Measurements from ENCODE around the gene FERMT1. TPM values are rescaled to one million over a fixed set of nuclear protein-coding genes. Genes with fewer than 3 reads are reported as not detected.
A peak's percentile ranks its signal among the peaks of the same experiment; 100 is the strongest.

The FERMT1 gene
- total and polyA plus RNA-seq, 12 donors: 9.9 to 83.7 (median 32.2) TPM

- Histone ChIP-seq H3K36me3 (replicated peaks in 1 of 2) (peaks cover 0 to 18% of the 10 kb centered on the region in 2 donors), H3K4me3 (no peak overlapping the region), H3K27me3 (no peaks in the 10 kb centered on the region), H3K4me1 (replicated peaks in 1 of 2) (peaks cover 16 to 20% of the 10 kb centered on the region in 2 donors), H3K9me3 (replicated peaks in 1 of 3) (no peaks in the 10 kb centered on the region), H3K27ac (peak overlapping the region in 3 of 5 donors; percentile 71 to 88 (median 81))
- TF ChIP-seq POLR2A (IDR thresholded peaks at IDR 0.05) (peak in 1 of 2 donors; percentile 36), CTCF (IDR thresholded peaks at IDR 0.05) (no peak)
- DNase-seq: peak; percentile 80 to 96 (median 91)
- WGBS, 4 donors: 28 to 48% (median 34%) methylated on average over 2 of the region's 2 CpGs
- intact Hi-C loops (cut with DNase I): loop anchor here in 1 of 2 donors (10.0 kb wide), 1 partner anchor 556 kb away; no protein-coding TSS in a partner anchor
These were observed 41.6 kb downstream of the FERMT1 start for GRCh38 chr20:6081236-6081635.

- H3K4me3 ChIP-seq: no peak overlapping the region
- no peaks in the 10 kb centered on the region for H3K27me3 ChIP-seq
- DNase-seq: peak in 1 of 7 donors; percentile 7
- no peak for TF ChIP-seq POLR2A (IDR thresholded peaks at IDR 0.05)
- TF ChIP-seq CTCF (IDR thresholded peaks at IDR 0.05): no peak
- peaks cover 0 to 5% of the 10 kb centered on the region in 2 donors for H3K36me3 ChIP-seq (replicated peaks in 1 of 2)
- 60 to 84% (median 79%) methylated on average over 2 of the region's 2 CpGs for WGBS, 4 donors
- intact Hi-C loops (cut with DNase I): loop anchor here (5.0 to 10.0 kb wide), 3 partner anchors 64 to 552 kb away; partner anchors contain the start of genes MCM8 (in 1 of the 2) and TRMT6 (in 1 of the 2)
- no peaks in the 10 kb centered on the region for H3K9me3 ChIP-seq (replicated peaks in 1 of 3)
- no peak overlapping the region for H3K27ac ChIP-seq
- peaks cover 34 to 42% of the 10 kb centered on the region in 2 donors for H3K4me1 ChIP-seq (replicated peaks in 1 of 2)
These were observed 43.8 kb downstream of the FERMT1 start for GRCh38 chr20:6079016-6079415.

- Histone ChIP-seq H3K27ac (peak overlapping the region; percentile 31 to 87 (median 61)), H3K9me3 (replicated peaks in 1 of 3) (no peaks in the 10 kb centered on the region), H3K4me1 (replicated peaks in 1 of 2) (peaks cover 24 to 30% of the 10 kb centered on the region in 2 donors), H3K27me3 (no peaks in the 10 kb centered on the region), H3K36me3 (replicated peaks in 1 of 2) (peaks cover 0 to 11% of the 10 kb centered on the region in 2 donors), H3K4me3 (no peak overlapping the region)
- TF ChIP-seq CTCF (IDR thresholded peaks at IDR 0.05) (no peak), POLR2A (IDR thresholded peaks at IDR 0.05) (peak in 1 of 2 donors; percentile 22)
- 38 to 53% (median 47%) methylated on average over 8 of the region's 8 CpGs for WGBS, 4 donors
- intact Hi-C loops (cut with DNase I): loop anchor here (5.0 to 10.0 kb wide), 3 partner anchors 61 to 548 kb away; partner anchors contain the start of genes MCM8 (in 1 of the 2) and TRMT6 (in 1 of the 2)
- DNase-seq: peak; percentile 35 to 85 (median 67)
These were observed 47.2 kb downstream of the FERMT1 start for GRCh38 chr20:6075428-6076219.

GRCh38 chr20:6074784-6075183 lies 48.0 kb downstream of the FERMT1 start:
- TF ChIP-seq POLR2A (IDR thresholded peaks at IDR 0.05) (no peak), CTCF (IDR thresholded peaks at IDR 0.05) (no peak)
- no peak overlapping the region for H3K4me3 ChIP-seq
- H3K27ac ChIP-seq: peak overlapping the region in 4 of 5 donors; percentile 50 to 87 (median 68)
- intact Hi-C loops (cut with DNase I): loop anchor here (5.0 to 10.0 kb wide), 3 partner anchors 60 to 547 kb away; partner anchors contain the start of genes MCM8 (in 1 of the 2) and TRMT6 (in 1 of the 2)
- peaks cover 20 to 28% of the 10 kb centered on the region in 2 donors for H3K4me1 ChIP-seq (replicated peaks in 1 of 2)
- H3K36me3 ChIP-seq (replicated peaks in 1 of 2): peaks cover 0 to 11% of the 10 kb centered on the region in 2 donors
- 28 to 51% (median 47%) methylated on average over 2 of the region's 2 CpGs for WGBS, 4 donors
- DNase-seq: no peak
- H3K27me3 ChIP-seq: no peaks in the 10 kb centered on the region
- no peaks in the 10 kb centered on the region for H3K9me3 ChIP-seq (replicated peaks in 1 of 3)

Measured in adrenal gland (tissue), 12 donors.